Measurements from ENCODE around the gene KLK12.

DNA sequence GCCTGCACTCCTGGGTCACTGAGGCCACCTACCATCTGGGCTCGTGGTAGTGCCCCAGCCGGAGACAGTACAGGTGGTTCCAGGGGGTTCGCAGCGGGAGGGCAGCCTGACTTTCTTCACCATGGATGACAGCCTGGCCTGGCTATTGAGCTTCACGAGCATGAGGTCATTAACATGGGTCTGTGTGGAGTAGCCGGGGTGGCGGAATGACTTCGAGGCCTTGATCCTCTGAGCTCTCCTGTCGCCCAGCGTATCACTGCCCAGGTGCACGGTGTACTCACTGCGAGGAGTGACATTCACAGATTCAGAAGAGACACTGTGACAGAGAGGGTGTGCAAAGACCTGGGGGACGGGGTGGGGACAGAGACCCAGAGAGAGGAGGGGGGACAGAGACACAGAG is 54.6 kb downstream of the KLK12 start:
- TF ChIP-seq, protein P1, sequence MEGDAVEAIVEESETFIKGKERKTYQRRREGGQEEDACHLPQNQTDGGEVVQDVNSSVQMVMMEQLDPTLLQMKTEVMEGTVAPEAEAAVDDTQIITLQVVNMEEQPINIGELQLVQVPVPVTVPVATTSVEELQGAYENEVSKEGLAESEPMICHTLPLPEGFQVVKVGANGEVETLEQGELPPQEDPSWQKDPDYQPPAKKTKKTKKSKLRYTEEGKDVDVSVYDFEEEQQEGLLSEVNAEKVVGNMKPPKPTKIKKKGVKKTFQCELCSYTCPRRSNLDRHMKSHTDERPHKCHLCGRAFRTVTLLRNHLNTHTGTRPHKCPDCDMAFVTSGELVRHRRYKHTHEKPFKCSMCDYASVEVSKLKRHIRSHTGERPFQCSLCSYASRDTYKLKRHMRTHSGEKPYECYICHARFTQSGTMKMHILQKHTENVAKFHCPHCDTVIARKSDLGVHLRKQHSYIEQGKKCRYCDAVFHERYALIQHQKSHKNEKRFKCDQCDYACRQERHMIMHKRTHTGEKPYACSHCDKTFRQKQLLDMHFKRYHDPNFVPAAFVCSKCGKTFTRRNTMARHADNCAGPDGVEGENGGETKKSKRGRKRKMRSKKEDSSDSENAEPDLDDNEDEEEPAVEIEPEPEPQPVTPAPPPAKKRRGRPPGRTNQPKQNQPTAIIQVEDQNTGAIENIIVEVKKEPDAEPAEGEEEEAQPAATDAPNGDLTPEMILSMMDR (IDR thresholded peaks at IDR 0.05) = no peak
- TF ChIP-seq POLR2AphosphoS5 (IDR thresholded peaks at IDR 0.05) = no peak

Data from gastroesophageal sphincter (tissue), 3 donors.